ENCODE results near the gene ATP1A3. TPM values are rescaled to one million over a fixed set of nuclear protein-coding genes. Genes with fewer than 3 reads are reported as not detected.
"Not testable (repeated sequence)": the region's sequence is repeated elsewhere in the genome, so short reads cannot be mapped to it uniquely, and the experiment has no call there.

The ATP1A3 gene
- total RNA-seq, 1 experiment from 2014 or later = 4.0 TPM

DNA sequence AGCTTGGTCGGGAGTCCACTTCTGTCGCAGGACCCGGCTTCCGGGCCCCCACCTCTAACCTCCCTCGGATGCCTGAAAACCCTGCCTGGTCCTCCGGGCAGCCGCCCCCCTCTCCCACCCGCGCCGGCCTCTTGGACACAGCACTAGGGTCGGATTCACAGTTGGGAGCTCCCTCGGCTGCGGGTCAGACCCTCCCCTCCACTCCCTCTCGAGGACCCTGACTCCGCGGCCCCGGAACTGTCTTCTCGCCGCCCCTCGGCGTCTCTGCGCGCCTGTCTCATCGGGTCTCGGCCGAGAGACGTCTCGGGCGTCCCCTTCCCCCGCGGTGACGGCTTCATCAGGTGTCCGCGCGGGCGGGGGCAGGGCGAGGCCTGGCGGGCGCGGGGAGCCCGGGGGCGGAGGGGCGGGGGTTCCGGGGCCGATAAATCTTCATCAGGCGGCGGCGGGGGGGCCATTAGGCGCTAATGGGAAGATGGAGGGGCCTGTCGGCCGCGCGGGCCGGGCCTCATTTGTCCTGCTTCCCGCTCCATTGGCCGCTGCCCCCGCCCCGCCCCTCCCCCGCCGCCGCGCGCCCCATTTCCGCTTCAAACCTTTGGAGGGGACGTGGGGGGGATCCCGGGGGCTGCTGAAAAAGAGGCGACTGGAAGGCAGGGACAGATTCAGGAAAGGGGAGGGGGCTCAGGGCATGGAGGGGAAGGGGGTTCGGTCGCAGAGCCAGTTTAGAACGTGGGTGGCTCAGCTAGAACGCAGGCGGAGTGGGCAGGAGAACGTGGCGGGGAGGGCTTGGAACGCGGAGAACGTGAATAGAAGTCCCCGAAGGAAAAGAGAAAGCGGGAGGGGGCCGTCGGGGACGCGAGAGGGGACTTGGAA is 53.9 kb downstream of the ATP1A3 start:
- no peak overlapping the region for H3K27ac ChIP-seq (ENCODE audit: low read length)
- DNase-seq = no peak
- H4K20me1 ChIP-seq (ENCODE audit: low read length) = no peaks in the 10 kb centered on the region
- peak overlapping the region; percentile 81 for H3K4me2 ChIP-seq (ENCODE audit: low read length)
- no peaks in the 10 kb centered on the region for H3K9me3 ChIP-seq (ENCODE audit: low read length)
- no peaks in the 10 kb centered on the region for H3K79me2 ChIP-seq (ENCODE audit: low read length)
- no peaks in the 10 kb centered on the region for H3F3A ChIP-seq (ENCODE audit: low read length, unreplicated experiment)
- no peak; the same call in 1 of the 2 replicates for ATAC-seq
- BruUV-seq (replicated peaks) = no TSS peak
- no peak overlapping the region for H3K9ac ChIP-seq (ENCODE audit: low read length)
- no peaks in the 10 kb centered on the region for H3K27me3 ChIP-seq (ENCODE audit: low read length)
- peak overlapping the region; percentile 69 for H2AFZ ChIP-seq (ENCODE audit: low read length)
- ChIA-PET CTCF (no interaction called here), POLR2A (ENCODE audit: unreplicated experiment) (no interaction called here)
- TF ChIP-seq EZH2 (IDR thresholded peaks at IDR 0.05; ENCODE audit: low read length, unreplicated experiment) (no peak), CTCF (conservative IDR thresholded peaks at IDR 0.05; ENCODE audit: low read depth, low read length) (no peak), EZH2phosphoT487 (IDR thresholded peaks at IDR 0.05; ENCODE audit: borderline replicate concordance, low read length) (no peak)
- intact Hi-C loops (cut with micrococcal nuclease) = loop anchor here (5.0 kb wide), 2 partner anchors 53 to 68 kb away; no protein-coding TSS in a partner anchor
- 0 out of 2 replicates have a peak, but pooled peaks cover 9% of the 10 kb centered on the region for H3K4me1 ChIP-seq (ENCODE audit: insufficient read depth, low read length)
- H3K9me2 ChIP-seq (replicated peaks; ENCODE audit: low read length) = no peaks in the 10 kb centered on the region
- peak overlapping the region; percentile 50 for H3K4me3 ChIP-seq (ENCODE audit: low read length)
- H3K36me3 ChIP-seq (ENCODE audit: low read depth, low read length) = no peaks in the 10 kb centered on the region

- H4K20me1 ChIP-seq (ENCODE audit: low read length); POLR2A ChIA-PET (ENCODE audit: unreplicated experiment); CTCF ChIA-PET: not testable (repeated sequence)
These were observed 54.8 kb downstream of the ATP1A3 start for GRCh38 chr19:41939209-41939608.

DNA sequence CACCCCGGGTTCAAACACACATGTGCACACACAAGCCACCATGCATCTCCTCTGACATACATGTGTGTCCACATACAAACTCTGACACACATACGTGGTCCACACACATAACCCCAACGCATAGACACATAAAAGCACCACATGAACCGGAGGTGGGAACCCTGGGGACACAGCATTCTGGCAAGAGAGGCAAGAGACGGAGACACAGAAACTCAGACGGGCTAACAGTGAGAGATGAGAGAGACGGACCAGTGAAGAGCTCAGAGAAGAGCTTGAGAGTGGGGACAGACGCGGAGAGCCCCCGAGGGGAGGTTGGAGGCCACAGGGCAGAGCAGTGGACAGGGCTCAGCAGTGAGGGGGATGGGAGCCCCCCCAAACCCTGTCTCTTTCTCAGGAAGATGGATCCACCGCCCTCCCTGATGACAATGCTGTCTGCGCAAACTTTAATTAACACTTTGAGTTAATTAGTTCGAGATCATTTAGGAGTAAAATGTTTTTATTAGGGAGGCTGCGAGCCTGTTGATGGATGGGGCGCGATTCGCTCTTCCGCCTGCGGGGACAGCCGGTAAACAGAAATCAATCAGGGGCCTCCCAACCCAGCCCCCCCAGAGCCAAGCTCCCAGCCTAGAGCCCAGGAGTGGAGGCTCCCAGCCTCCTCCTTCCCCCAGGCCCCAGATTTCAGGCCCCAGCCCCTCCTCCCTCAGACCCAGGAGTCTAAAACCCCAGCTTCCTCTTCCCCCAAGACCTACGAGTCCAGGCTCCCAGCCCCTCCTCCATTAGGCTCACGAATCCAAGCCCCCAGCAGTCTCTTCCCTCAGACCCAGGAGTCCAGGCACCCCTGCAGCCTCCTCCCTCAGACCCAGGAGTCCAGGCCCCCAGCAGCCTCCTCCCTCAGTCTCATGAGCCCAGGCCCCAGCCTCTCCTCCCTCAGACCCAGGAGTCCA is 56.2 kb downstream of the ATP1A3 start:
- H3K79me2 ChIP-seq (ENCODE audit: low read length) = no peaks in the 10 kb centered on the region
- DNase-seq (no peak), ATAC-seq (no peak)
- intact Hi-C loops (cut with micrococcal nuclease) = loop anchor here (5.0 kb wide), 2 partner anchors 50 to 65 kb away; no protein-coding TSS in a partner anchor
- no peak overlapping the region for H3K9ac ChIP-seq (ENCODE audit: low read length)
- no peaks in the 10 kb centered on the region for H4K20me1 ChIP-seq (ENCODE audit: low read length)
- BruUV-seq (replicated peaks) = no TSS peak
- no peak overlapping the region for H3K27ac ChIP-seq (ENCODE audit: low read length)
- no peaks in the 10 kb centered on the region for H3F3A ChIP-seq (ENCODE audit: low read length, unreplicated experiment)
- H2AFZ ChIP-seq (ENCODE audit: low read length) = no peak overlapping the region
- H3K9me2 ChIP-seq (replicated peaks; ENCODE audit: low read length) = no peaks in the 10 kb centered on the region
- ChIA-PET CTCF (no interaction called here), POLR2A (ENCODE audit: unreplicated experiment) (no interaction called here)
- H3K4me3 ChIP-seq (ENCODE audit: low read length) = no peak overlapping the region
- no peak for TF ChIP-seq EZH2 (IDR thresholded peaks at IDR 0.05; ENCODE audit: low read length, unreplicated experiment)
- TF ChIP-seq EZH2phosphoT487 (IDR thresholded peaks at IDR 0.05; ENCODE audit: borderline replicate concordance, low read length) = no peak
- TF ChIP-seq CTCF (conservative IDR thresholded peaks at IDR 0.05; ENCODE audit: low read depth, low read length) = no peak
- no peak overlapping the region for H3K4me2 ChIP-seq (ENCODE audit: low read length)
- H3K27me3 ChIP-seq (ENCODE audit: low read length) = no peaks in the 10 kb centered on the region
- 0 out of 2 replicates have a peak, but pooled peaks cover 9% of the 10 kb centered on the region for H3K4me1 ChIP-seq (ENCODE audit: insufficient read depth, low read length)
- H3K9me3 ChIP-seq (ENCODE audit: low read length) = no peaks in the 10 kb centered on the region
- no peaks in the 10 kb centered on the region for H3K36me3 ChIP-seq (ENCODE audit: low read depth, low read length)

More at GRCh38 chr19:41939209-41939608, 54.8 kb downstream of the ATP1A3 start:
- DNase-seq; H2AFZ ChIP-seq (ENCODE audit: low read length); H3K9me3 ChIP-seq (ENCODE audit: low read length); H3K4me2 ChIP-seq (ENCODE audit: low read length); H3F3A ChIP-seq (ENCODE audit: low read length, unreplicated experiment); H3K9ac ChIP-seq (ENCODE audit: low read length); BruUV-seq (replicated peaks); H3K79me2 ChIP-seq (ENCODE audit: low read length); H3K27me3 ChIP-seq (ENCODE audit: low read length); ATAC-seq; H3K4me3 ChIP-seq (ENCODE audit: low read length); H3K36me3 ChIP-seq (ENCODE audit: low read depth, low read length); H3K9me2 ChIP-seq (replicated peaks; ENCODE audit: low read length); H3K4me1 ChIP-seq (ENCODE audit: insufficient read depth, low read length); H3K27ac ChIP-seq (ENCODE audit: low read length): not testable (repeated sequence)
- intact Hi-C loops (cut with micrococcal nuclease) = loop anchor here (5.0 kb wide), 2 partner anchors 52 to 67 kb away; no protein-coding TSS in a partner anchor

All from PC-3 (cell line).